Endothelial cell (in vitro differentiated cells): Measurements from ENCODE around the gene TMTC1. TPM values are rescaled to one million over a fixed set of nuclear protein-coding genes. Genes with fewer than 3 reads are reported as not detected.

Source experiments
- DNase-seq: peaks from one replicate; pipeline ENCODE4 v3.0.0; 2021; ENCODE audit warnings: low spot score
- H3K27ac Mint-ChIP-seq: one replicate; pipeline ENCODE4 v1.8.0; 2021; ENCODE audit warnings: mixed read lengths, inconsistent platforms; ENCODE audit not compliant: unreplicated experiment
- H3K27me3 Mint-ChIP-seq: one replicate; pipeline ENCODE4 v1.8.0; 2021; ENCODE audit warnings: mild to moderate bottlenecking, moderate library complexity, mixed read lengths, inconsistent platforms; ENCODE audit not compliant: unreplicated experiment
- H3K36me3 Mint-ChIP-seq: one replicate; pipeline ENCODE4 v1.8.0; 2021; ENCODE audit warnings: mild to moderate bottlenecking, low read depth, mixed read lengths, inconsistent platforms; ENCODE audit not compliant: unreplicated experiment
- H3K4me1 Mint-ChIP-seq: one replicate; pipeline ENCODE4 v1.8.0; 2021; ENCODE audit warnings: mild to moderate bottlenecking, mixed read lengths, inconsistent platforms; ENCODE audit not compliant: unreplicated experiment
- H3K4me3 Mint-ChIP-seq: one replicate; pipeline ENCODE4 v1.8.0; 2021; ENCODE audit warnings: mild to moderate bottlenecking, mixed read lengths, inconsistent platforms; ENCODE audit not compliant: unreplicated experiment
- H3K9me3 Mint-ChIP-seq: one replicate; pipeline ENCODE4 v1.8.0; 2021; ENCODE audit warnings: mixed read lengths, inconsistent platforms; ENCODE audit not compliant: unreplicated experiment
- CTCF ChIP-seq: fragments of 200-600 bp; sonication (generic); IDR thresholded peaks from one replicate; pipeline ENCODE4 v1.5.0; 2021; ENCODE audit warnings: antibody characterized with exemption; ENCODE audit not compliant: unreplicated experiment
- total RNA-seq: library from RNA; stranded (reverse); fragmentation: NEBNext Ultra II Directional; extraction: Animal tissue kit (Norgen Biotek cat#: 25700); gene quantifications from one replicate; pipeline ENCODE4 v1.2.1, GENCODE V29; 2021; ENCODE audit not compliant: unreplicated experiment

The TMTC1 gene
- total RNA-seq, 1 donor from 2014 or later, result 0.95 TPM

GRCh38 chr12:29510591-29511185 is 273.1 kb downstream of the TMTC1 start:
- no peak overlapping the region for H3K4me3 Mint-ChIP-seq
- H3K4me1 Mint-ChIP-seq, result peaks cover 2% of the 10 kb centered on the region
- no peaks in the 10 kb centered on the region for H3K36me3 Mint-ChIP-seq
- H3K27ac Mint-ChIP-seq, result no peak overlapping the region
- no peak for DNase-seq
- TF ChIP-seq CTCF, result no peak
- H3K27me3 Mint-ChIP-seq, result peaks cover 5% of the 10 kb centered on the region
- H3K9me3 Mint-ChIP-seq, result no peaks in the 10 kb centered on the region

GRCh38 chr12:29509503-29509902 is 274.2 kb downstream of the TMTC1 start:
- Mint-ChIP-seq H3K27ac (no peak overlapping the region), H3K9me3 (no peaks in the 10 kb centered on the region), H3K36me3 (no peaks in the 10 kb centered on the region), H3K4me3 (no peak overlapping the region), H3K27me3 (peaks cover 5% of the 10 kb centered on the region), H3K4me1 (peaks cover 9% of the 10 kb centered on the region)
- no peak for TF ChIP-seq CTCF
- no peak for DNase-seq

- no peaks in the 10 kb centered on the region for H3K9me3 Mint-ChIP-seq
- H3K27ac Mint-ChIP-seq, result no peak overlapping the region
- peaks cover 5% of the 10 kb centered on the region for H3K27me3 Mint-ChIP-seq
- no peaks in the 10 kb centered on the region for H3K36me3 Mint-ChIP-seq
- H3K4me3 Mint-ChIP-seq, result no peak overlapping the region
- no peak for DNase-seq
- H3K4me1 Mint-ChIP-seq, result peaks cover 14% of the 10 kb centered on the region
- TF ChIP-seq CTCF, result no peak
Measured at GRCh38 chr12:29508949-29509348, 274.8 kb downstream of the TMTC1 start.

GRCh38 chr12:29505122-29505521 is 278.6 kb downstream of the TMTC1 start:
- Mint-ChIP-seq H3K27me3 (peaks cover 4% of the 10 kb centered on the region), H3K9me3 (no peaks in the 10 kb centered on the region), H3K4me1 (peaks cover 22% of the 10 kb centered on the region), H3K4me3 (no peak overlapping the region), H3K36me3 (no peaks in the 10 kb centered on the region), H3K27ac (no peak overlapping the region)
- no peak for DNase-seq
- no peak for TF ChIP-seq CTCF

GRCh38 chr12:29503283-29503682 is 280.5 kb downstream of the TMTC1 start:
- no peaks in the 10 kb centered on the region for H3K9me3 Mint-ChIP-seq
- TF ChIP-seq CTCF, result no peak
- DNase-seq, result no peak
- H3K36me3 Mint-ChIP-seq, result no peaks in the 10 kb centered on the region
- peaks cover 3% of the 10 kb centered on the region for H3K27me3 Mint-ChIP-seq
- H3K4me1 Mint-ChIP-seq, result peaks cover 22% of the 10 kb centered on the region
- H3K27ac Mint-ChIP-seq, result no peak overlapping the region
- H3K4me3 Mint-ChIP-seq, result no peak overlapping the region
